SK-MEL-5 (cell line): ENCODE data around the gene SAMD11. TPM values are rescaled to one million over a fixed set of nuclear protein-coding genes. Genes with fewer than 3 reads are reported as not detected.

ENCODE experiments used
- DNase-seq: peaks from one replicate; pipeline ENCODE4 v3.0.0-alpha.2; 2016; ENCODE audit warnings: low read depth, low spot score
- in situ Hi-C: cut with HindIII; loops from 2 replicates; pipeline ENCODE4 v1.10.0; 2016; ENCODE audit warnings: low sequenced_read_pairs, high pct_unique_total_duplicates, low pct_unique_long_range_greater_than_20kb
- total RNA-seq: library from RNA; depleted of rRNA; stranded (reverse); fragments of >200 nt; shearing (Covaris generic); gene quantifications from 2 replicates; pipeline ENCODE4 v1.2.3, GENCODE V29; 2014

Gene SAMD11
- total RNA-seq, 1 experiment from 2014 or later: not detected

GRCh38 chr1:902802-903201, 20.9 kb upstream of the SAMD11 start:
- in situ Hi-C loops: no loop called here
- DNase-seq: no peak

GRCh38 chr1:903305-903704, 20.4 kb upstream of the SAMD11 start:
- DNase-seq: no peak
- in situ Hi-C loops: no loop called here

- no peak for DNase-seq
- in situ Hi-C loops: no loop called here
Measured at GRCh38 chr1:903721-904271, 19.9 kb upstream of the SAMD11 start.

GRCh38 chr1:904310-904950, 19.3 kb upstream of the SAMD11 start:
- peak; percentile 65 for DNase-seq
- in situ Hi-C loops: no loop called here

GRCh38 chr1:905071-905749, 18.5 kb upstream of the SAMD11 start:
- no peak for DNase-seq
- in situ Hi-C loops: no loop called here

- DNase-seq: no peak
- in situ Hi-C loops: no loop called here
Measured at GRCh38 chr1:905811-906599, 17.7 kb upstream of the SAMD11 start.

GRCh38 chr1:906600-907420, 16.9 kb upstream of the SAMD11 start:
- in situ Hi-C loops: no loop called here
- no peak for DNase-seq

GRCh38 chr1:907611-908451, 15.9 kb upstream of the SAMD11 start:
- in situ Hi-C loops: no loop called here
- DNase-seq: no peak

GRCh38 chr1:908661-909060, 15.1 kb upstream of the SAMD11 start:
- in situ Hi-C loops: no loop called here
- no peak for DNase-seq

- DNase-seq: no peak
- in situ Hi-C loops: no loop called here
Measured at GRCh38 chr1:909861-910310, 13.8 kb upstream of the SAMD11 start.

- in situ Hi-C loops: no loop called here
- no peak for DNase-seq
Measured at GRCh38 chr1:910311-910880, 13.3 kb upstream of the SAMD11 start.

- no peak for DNase-seq
- in situ Hi-C loops: no loop called here
Measured at GRCh38 chr1:910881-911721, 12.6 kb upstream of the SAMD11 start.

- DNase-seq: no peak
- in situ Hi-C loops: no loop called here
Measured at GRCh38 chr1:911875-912739, 11.6 kb upstream of the SAMD11 start.

- DNase-seq: peak; percentile 36
- in situ Hi-C loops: no loop called here
Measured at GRCh38 chr1:912740-913301, 10.9 kb upstream of the SAMD11 start.
